Middle frontal gyrus (tissue), 1 donor: ENCODE measurements around the gene CACNG1.
"Not testable (repeated sequence)": the region's sequence is repeated elsewhere in the genome, so short reads cannot be mapped to it uniquely, and the experiment has no call there.

ENCODE experiments used
- DNase-seq: peaks from one replicate; pipeline ENCODE4 v3.0.0-alpha.2; 2015; ENCODE audit warnings: low spot score; ENCODE audit errors: extremely low spot score

Gene CACNG1

GRCh38 chr17:67025216-67025792 lies 19.1 kb upstream of the CACNG1 start:
- no peak for DNase-seq

- DNase-seq: no peak
Measured at GRCh38 chr17:67026341-67026740, 18.0 kb upstream of the CACNG1 start.

- no peak for DNase-seq
Measured at GRCh38 chr17:67027031-67027628, 17.2 kb upstream of the CACNG1 start.

- DNase-seq: no peak
Measured at GRCh38 chr17:67030641-67031040, 13.7 kb upstream of the CACNG1 start.

GRCh38 chr17:67032382-67032781 lies 12.0 kb upstream of the CACNG1 start:
- no peak for DNase-seq

- no peak for DNase-seq
Measured at GRCh38 chr17:67032985-67033384, 11.4 kb upstream of the CACNG1 start.

GRCh38 chr17:67033613-67034012 lies 10.7 kb upstream of the CACNG1 start:
- no peak for DNase-seq

GRCh38 chr17:67035131-67036083 lies 8.9 kb upstream of the CACNG1 start:
- no peak for DNase-seq

- DNase-seq: no peak
Measured at GRCh38 chr17:67038861-67039365, 5.4 kb upstream of the CACNG1 start.

- DNase-seq: no peak
Measured at GRCh38 chr17:67040652-67041051, 3.7 kb upstream of the CACNG1 start.

GRCh38 chr17:67041119-67041518 lies 3.2 kb upstream of the CACNG1 start:
- not testable (repeated sequence) for DNase-seq

GRCh38 chr17:67041531-67041930 lies 2.8 kb upstream of the CACNG1 start:
- DNase-seq: no peak

- no peak for DNase-seq
Measured at GRCh38 chr17:67041941-67042899, 2.1 kb upstream of the CACNG1 start.

- no peak for DNase-seq
Measured at GRCh38 chr17:67043283-67043682, 1.1 kb upstream of the CACNG1 start.

- DNase-seq: no peak
Measured at GRCh38 chr17:67044940-67045339, 586 bp downstream of the CACNG1 start.

GRCh38 chr17:67046398-67046797 lies 2.0 kb downstream of the CACNG1 start:
- no peak for DNase-seq

- DNase-seq: no peak
Measured at GRCh38 chr17:67047382-67047781, 3.0 kb downstream of the CACNG1 start.

GRCh38 chr17:67049025-67049739 lies 4.8 kb downstream of the CACNG1 start:
- no peak for DNase-seq

GRCh38 chr17:67050066-67050465 lies 5.7 kb downstream of the CACNG1 start:
- no peak for DNase-seq

GRCh38 chr17:67050471-67051154 lies 6.3 kb downstream of the CACNG1 start:
- DNase-seq: no peak
